Skeletal muscle satellite cell (primary cell): ENCODE data around the gene ZNF285.
A peak's percentile ranks its signal among the peaks of the same experiment; 100 is the strongest.
"Not testable (repeated sequence)": the region's sequence is repeated elsewhere in the genome, so short reads cannot be mapped to it uniquely, and the experiment has no call there.

Experiments used
- H3K27me3 ChIP-seq: 2 replicates; pipeline ENCODE4 v1.7.0; 2013; ENCODE audit warnings: low read length; ENCODE audit not compliant: control insufficient read depth, insufficient read depth
- H3K36me3 ChIP-seq: 2 replicates; pipeline ENCODE4 v1.7.0; 2013; ENCODE audit warnings: mild to moderate bottlenecking, control low read depth, low read length; ENCODE audit not compliant: insufficient read depth
- H3K4me1 ChIP-seq: 2 replicates; pipeline ENCODE4 v1.7.0; 2013; ENCODE audit warnings: low read length; ENCODE audit not compliant: control insufficient read depth, insufficient read depth
- H3K4me2 ChIP-seq: 2 replicates; pipeline ENCODE4 v1.7.0; 2013; ENCODE audit warnings: mild to moderate bottlenecking, low read length
- H3K4me3 ChIP-seq: 2 replicates; pipeline ENCODE4 v1.7.0; 2013; ENCODE audit warnings: low read length
- H3K9ac ChIP-seq: 2 replicates; pipeline ENCODE4 v1.7.0; 2013; ENCODE audit warnings: mild to moderate bottlenecking, low read depth, low read length, moderate library complexity
- H3K9me3 ChIP-seq: replicated peaks from 2 replicates; pipeline ENCODE4 v1.7.0; 2013; ENCODE audit warnings: mild to moderate bottlenecking, control low read depth, low read length

The ZNF285 gene

DNA sequence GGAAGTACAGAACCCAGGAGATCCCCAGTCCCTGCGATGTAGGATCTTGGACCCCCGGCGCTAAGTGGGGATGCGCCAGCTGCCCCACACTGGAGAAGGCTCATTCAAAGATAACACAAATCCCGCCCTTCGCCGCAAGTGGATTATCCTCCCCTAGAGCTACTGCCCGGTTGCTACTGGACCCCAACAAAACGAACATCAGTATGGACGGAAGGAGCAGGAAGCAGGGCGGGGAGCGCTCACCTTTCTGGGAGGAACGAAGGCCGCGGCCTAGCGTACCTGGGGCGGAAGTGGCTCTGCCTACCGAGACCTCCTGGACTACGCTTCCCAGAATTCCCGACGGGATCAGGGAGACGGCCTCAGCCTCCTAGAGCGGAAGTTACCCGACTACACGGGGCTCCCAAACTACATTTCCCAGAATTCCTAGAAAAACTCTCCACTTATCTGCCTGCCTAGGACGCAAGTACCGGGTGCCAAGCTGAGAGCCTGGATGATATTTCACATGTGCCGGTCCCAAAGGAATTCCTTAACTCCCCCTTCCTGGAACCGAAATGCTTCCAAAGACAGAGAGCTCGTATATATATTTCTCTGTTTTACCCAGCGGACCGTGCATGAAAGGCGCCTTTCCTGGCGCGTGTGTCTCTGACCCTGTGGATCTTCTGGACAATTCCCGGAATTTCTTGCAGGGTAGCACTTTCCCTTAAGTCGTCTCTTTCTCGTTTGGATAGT lies 44.9 kb downstream of the ZNF285 start, which contains the start of gene ZNF112:
Gene ZNF112 (minus strand): TSS at position 298 of the 729 bp plus-strand sequence. CDS start 16,141 bp downstream, outside the sequence.
- Histone ChIP-seq H3K4me2 (peak within 1 kb of the TSS; percentile 82), H3K27me3 (no peaks in the 10 kb centered on the region), H3K9ac (peak within 1 kb of the TSS; percentile 90), H3K36me3 (no peaks in the 10 kb centered on the region), H3K4me1 (no peaks in the 10 kb centered on the region), H3K9me3 (no peaks in the 10 kb centered on the region), H3K4me3 (peak within 1 kb of the TSS; percentile 84)

DNA sequence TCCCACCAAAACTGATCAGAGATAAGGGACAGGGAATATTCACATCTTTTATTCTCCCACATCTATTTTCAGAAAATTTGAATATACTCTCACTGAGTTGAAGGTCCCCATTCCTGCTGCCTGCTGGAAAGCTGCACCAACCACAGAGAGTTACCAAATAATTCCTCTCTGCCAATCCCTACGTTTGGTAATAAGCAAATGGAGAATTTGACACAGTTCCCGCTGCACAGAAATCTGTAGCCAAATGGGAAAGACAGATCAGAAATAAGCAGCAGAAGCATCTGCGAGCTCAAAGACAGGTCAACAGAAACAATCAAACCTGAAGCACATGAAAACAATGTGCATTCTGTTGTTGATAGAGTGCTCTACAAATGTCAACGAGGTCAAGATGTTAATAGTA lies 54.9 kb downstream of the ZNF285 start:
- H3K27me3 ChIP-seq: no peaks in the 10 kb centered on the region
- no peaks in the 10 kb centered on the region for H3K36me3 ChIP-seq
- H3K9me3 ChIP-seq: peaks cover 9% of the 10 kb centered on the region
- no peaks in the 10 kb centered on the region for H3K4me1 ChIP-seq
- no peak overlapping the region for H3K9ac ChIP-seq
- no peak overlapping the region for H3K4me2 ChIP-seq
- H3K4me3 ChIP-seq: no peak overlapping the region

DNA sequence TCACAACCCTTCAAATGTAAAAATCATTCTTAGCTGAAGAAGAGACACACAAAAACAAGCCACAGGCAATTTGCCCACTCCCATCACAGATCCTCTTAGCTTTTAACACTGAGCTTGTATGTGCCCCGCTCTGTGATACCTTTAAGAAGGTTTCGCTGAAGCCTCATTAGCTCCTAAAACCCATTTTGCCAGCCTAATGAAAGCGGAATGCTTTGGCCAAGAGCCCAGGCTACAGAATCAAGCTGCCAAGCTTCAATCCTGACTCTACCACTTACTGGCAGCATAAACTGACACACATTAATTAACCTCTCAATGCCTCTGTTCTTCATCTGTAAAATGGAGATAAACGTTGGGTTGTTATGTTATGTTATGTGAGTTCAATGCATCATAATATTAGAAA lies 55.4 kb downstream of the ZNF285 start:
- Histone ChIP-seq H3K9ac (no peak overlapping the region), H3K9me3 (peaks cover 9% of the 10 kb centered on the region), H3K36me3 (no peaks in the 10 kb centered on the region), H3K27me3 (no peaks in the 10 kb centered on the region), H3K4me3 (no peak overlapping the region), H3K4me2 (no peak overlapping the region), H3K4me1 (no peaks in the 10 kb centered on the region)

DNA sequence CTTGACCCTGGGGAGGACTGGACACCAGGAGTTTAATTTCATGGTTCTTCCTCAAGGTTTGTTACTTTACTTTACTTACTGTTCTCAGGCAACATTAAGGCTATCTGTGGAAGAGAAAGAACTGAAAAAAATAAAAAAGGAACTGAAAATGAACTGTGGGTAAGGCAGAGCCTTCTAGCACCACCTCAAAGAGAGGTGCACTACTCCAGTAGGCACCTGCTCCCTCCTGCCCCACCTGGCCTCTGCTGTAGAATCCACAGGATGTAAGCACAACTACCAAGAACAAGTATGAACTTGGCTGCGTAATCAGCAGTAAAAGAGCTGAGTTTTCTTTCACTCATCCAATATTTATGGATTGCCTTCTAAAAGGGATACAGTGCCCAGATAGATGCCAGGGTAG lies 57.2 kb downstream of the ZNF285 start:
- no peak overlapping the region for H3K4me2 ChIP-seq
- H3K4me3 ChIP-seq: no peak overlapping the region
- H3K9ac ChIP-seq: no peak overlapping the region
- H3K27me3 ChIP-seq: no peaks in the 10 kb centered on the region
- peaks cover 9% of the 10 kb centered on the region for H3K9me3 ChIP-seq
- H3K4me1 ChIP-seq: no peaks in the 10 kb centered on the region
- H3K36me3 ChIP-seq: peaks cover 11% of the 10 kb centered on the region

DNA sequence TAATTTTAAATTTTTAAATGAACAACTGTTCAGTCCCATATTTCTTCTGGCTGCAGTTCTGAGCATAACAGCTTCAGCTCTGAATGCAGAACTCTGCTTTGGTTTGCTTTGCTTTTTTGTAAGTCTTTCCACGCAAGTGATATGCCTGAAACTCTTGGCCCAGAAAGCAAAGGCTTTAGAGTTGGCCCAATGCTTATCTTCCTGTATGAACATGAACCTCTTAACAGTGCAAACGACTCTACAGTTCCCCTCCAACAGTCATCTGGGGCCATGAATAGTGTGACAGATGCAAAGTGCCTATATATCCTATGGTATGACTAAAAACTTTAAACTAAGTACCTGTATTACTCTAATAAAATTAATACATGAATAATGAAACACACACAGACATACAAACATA lies 59.6 kb downstream of the ZNF285 start:
- Histone ChIP-seq H3K4me1 (no peaks in the 10 kb centered on the region), H3K27me3 (no peaks in the 10 kb centered on the region), H3K9ac (no peak overlapping the region), H3K9me3 (no peaks in the 10 kb centered on the region), H3K36me3 (peaks cover 20% of the 10 kb centered on the region), H3K4me2 (no peak overlapping the region), H3K4me3 (no peak overlapping the region)

DNA sequence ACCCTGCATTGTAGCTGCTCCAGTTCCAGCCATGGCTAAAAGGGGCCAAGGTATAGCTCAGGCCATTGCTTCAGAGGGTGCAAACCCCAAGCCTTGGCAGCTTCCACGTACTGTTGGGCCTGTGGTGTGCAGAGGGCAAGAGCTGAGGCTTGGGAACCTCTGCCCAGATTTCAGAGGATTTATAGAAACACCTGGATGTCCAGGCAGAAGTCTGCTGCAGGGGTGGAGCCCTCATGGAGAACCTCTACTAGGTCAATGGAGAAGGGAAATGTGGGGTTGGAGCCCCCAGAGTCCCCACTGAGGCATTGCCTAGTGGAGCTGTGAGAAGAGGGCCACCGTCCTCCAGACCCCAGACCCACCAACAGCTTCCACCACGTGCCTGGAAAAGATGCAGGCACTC lies 66.8 kb downstream of the ZNF285 start:
- not testable (repeated sequence) for H3K27me3 ChIP-seq, H3K9ac ChIP-seq, H3K4me3 ChIP-seq, H3K9me3 ChIP-seq, H3K4me1 ChIP-seq, H3K4me2 ChIP-seq
- peaks cover 69% of the 10 kb centered on the region for H3K36me3 ChIP-seq
